VCaP (cell line): Measurements from ENCODE around the gene OOSP4B.
"Not testable (repeated sequence)": the region's sequence is repeated elsewhere in the genome, so short reads cannot be mapped to it uniquely, and the experiment has no call there.

Experiments
- H3K27ac ChIP-seq: fragments of 450-650 bp; 2 replicates; pipeline ENCODE4 v1.5.1; 2017
- CTCF ChIP-seq: fragments of 450-650 bp; conservative IDR thresholded peaks from 2 replicates; pipeline ENCODE4 v1.5.1; 2017; ENCODE audit warnings: mild to moderate bottlenecking, moderate library complexity

The OOSP4B gene

GRCh38 chr11:60016881-60017280 is at the start of gene OOSP4B:
Gene OOSP4B (plus strand): TSS chr11:60017181.
- no peak for TF ChIP-seq CTCF
- no peak within 1 kb of the TSS for H3K27ac ChIP-seq

- no peak overlapping the region for H3K27ac ChIP-seq
- TF ChIP-seq CTCF: no peak
Measured at GRCh38 chr11:59967677-59968394, 49.1 kb upstream of the OOSP4B start.

- H3K27ac ChIP-seq: no peak overlapping the region
- TF ChIP-seq CTCF: no peak
Measured at GRCh38 chr11:59968395-59968783, 48.6 kb upstream of the OOSP4B start.

GRCh38 chr11:59973097-59973496 is 43.9 kb upstream of the OOSP4B start:
- no peak for TF ChIP-seq CTCF
- no peak overlapping the region for H3K27ac ChIP-seq

- no peak for TF ChIP-seq CTCF
- H3K27ac ChIP-seq: no peak overlapping the region
Measured at GRCh38 chr11:59981106-59981770, 35.7 kb upstream of the OOSP4B start.

- not testable (repeated sequence) for H3K27ac ChIP-seq
Measured at GRCh38 chr11:59982037-59982436, 34.9 kb upstream of the OOSP4B start.

- TF ChIP-seq CTCF: no peak
- H3K27ac ChIP-seq: no peak overlapping the region
Measured at GRCh38 chr11:59983212-59983611, 33.8 kb upstream of the OOSP4B start.

GRCh38 chr11:59984368-59984767 is 32.6 kb upstream of the OOSP4B start:
- no peak for TF ChIP-seq CTCF
- H3K27ac ChIP-seq: no peak overlapping the region
